Embryonic facial prominence (tissue), 1 donor: ENCODE results near the gene PRPSAP1.
"Not testable (repeated sequence)": the region's sequence is repeated elsewhere in the genome, so short reads cannot be mapped to it uniquely, and the experiment has no call there.

ENCODE experiments used
- DNase-seq: peaks from one replicate; pipeline ENCODE4 v3.0.0-alpha.2; 2016; ENCODE audit errors: extremely low spot score

Gene PRPSAP1

GRCh38 chr17:76277300-76278267 lies 76.1 kb downstream of the PRPSAP1 start:
- DNase-seq = no peak

- DNase-seq = no peak
Observed at GRCh38 chr17:76276461-76277299, 77.0 kb downstream of the PRPSAP1 start.

GRCh38 chr17:76276069-76276431 lies 77.7 kb downstream of the PRPSAP1 start:
- DNase-seq = no peak

GRCh38 chr17:76275382-76276068 lies 78.2 kb downstream of the PRPSAP1 start:
- no peak for DNase-seq

GRCh38 chr17:76274112-76274956 lies 79.4 kb downstream of the PRPSAP1 start:
- DNase-seq = no peak

- DNase-seq = no peak
Observed at GRCh38 chr17:76273445-76274111, 80.1 kb downstream of the PRPSAP1 start.

GRCh38 chr17:76272541-76273444 lies 80.9 kb downstream of the PRPSAP1 start:
- no peak for DNase-seq

GRCh38 chr17:76271669-76272540 lies 81.8 kb downstream of the PRPSAP1 start:
- DNase-seq = no peak

- DNase-seq = no peak
Observed at GRCh38 chr17:76270770-76271668, 82.7 kb downstream of the PRPSAP1 start.

- DNase-seq = no peak
Observed at GRCh38 chr17:76270127-76270592, 83.6 kb downstream of the PRPSAP1 start.

- no peak for DNase-seq
Observed at GRCh38 chr17:76268991-76269981, 84.4 kb downstream of the PRPSAP1 start.

GRCh38 chr17:76268015-76268749 lies 85.5 kb downstream of the PRPSAP1 start:
- DNase-seq = no peak

GRCh38 chr17:76267581-76268001 lies 86.1 kb downstream of the PRPSAP1 start:
- DNase-seq = not testable (repeated sequence)

- DNase-seq = no peak
Observed at GRCh38 chr17:76267051-76267576, 86.6 kb downstream of the PRPSAP1 start.
